Spleen (tissue), 11 donors: ENCODE data around the gene PARD6G. TPM values are rescaled to one million over a fixed set of nuclear protein-coding genes. Genes with fewer than 3 reads are reported as not detected.
A peak's percentile ranks its signal among the peaks of the same experiment; 100 is the strongest.
"Not testable (repeated sequence)": the region's sequence is repeated elsewhere in the genome, so short reads cannot be mapped to it uniquely, and the experiment has no call there.

ENCODE experiments used
- DNase-seq: peaks from one replicate; pipeline ENCODE4 v3.0.0-alpha.2; 2020
- H3K27ac ChIP-seq, 8 donors: fragments of 200-600 bp; sonication (generic) in 7 of 8; 1 replicate in 4 of 8; 2 replicates in 4 of 8; pipeline versions ENCODE4 v1.5.0 to v1.8.0; 2016 to 2021; ENCODE audit warnings: inconsistent platforms in 4 of 8, mild to moderate bottlenecking in 4 of 8, moderate library complexity in 1 of 8
- H3K27me3 ChIP-seq, 7 donors: fragments of 200-600 bp; sonication (generic) in 6 of 7; replicated peaks in 1 of 7; 1 replicate in 4 of 7; 2 replicates in 3 of 7; pipeline versions ENCODE4 v1.5.0 to v1.8.0; 2016 to 2021; ENCODE audit warnings: inconsistent platforms in 3 of 7, mild to moderate bottlenecking in 1 of 7
- H3K36me3 ChIP-seq, 6 donors: fragments of 200-600 bp; sonication (generic) in 5 of 6; 1 replicate in 4 of 6; 2 replicates in 2 of 6; pipeline versions ENCODE4 v1.5.0 to v1.8.0; 2016 to 2021; ENCODE audit warnings: inconsistent platforms in 2 of 6
- H3K4me1 ChIP-seq, 6 donors: fragments of 200-600 bp; sonication (generic) in 5 of 6; 1 replicate in 3 of 6; 2 replicates in 3 of 6; pipeline versions ENCODE4 v1.5.0 to v1.8.0; 2016 to 2021; ENCODE audit warnings: inconsistent platforms in 3 of 6
- H3K4me3 ChIP-seq, 8 donors: fragments of 200-600 bp; sonication (generic) in 7 of 8; 1 replicate in 4 of 8; 2 replicates in 4 of 8; pipeline versions ENCODE4 v1.5.0 to v1.8.0; 2016 to 2021; ENCODE audit warnings: inconsistent platforms in 4 of 8, mild to moderate bottlenecking in 4 of 8, moderate library complexity in 2 of 8
- H3K9me3 ChIP-seq, 8 donors: fragments of 200-600 bp; sonication (generic) in 7 of 8; 1 replicate in 4 of 8; 2 replicates in 4 of 8; pipeline versions ENCODE4 v1.5.0 to v1.8.0; 2016 to 2021; ENCODE audit warnings: inconsistent platforms in 4 of 8
- POLR2A ChIP-seq, 3 donors: fragments of 450-650 bp; IDR thresholded peaks; one replicate each; pipeline ENCODE4 v1.5.1; 2017; ENCODE audit warnings: antibody characterized with exemption in 3 of 3, mild to moderate bottlenecking in 1 of 3
- POLR2AphosphoS5 ChIP-seq, 3 donors: sonication (generic); formaldehyde crosslinking; IDR thresholded peaks; one replicate each; pipeline ENCODE4 v1.5.1; 2017; ENCODE audit warnings: antibody characterized with exemption in 3 of 3
- WGBS, 5 donors: extraction: QIAGEN DNeasy Blood & Tissue Kit in 3 of 5; methylation state at CpG; one replicate each; pipeline versions ENCODE4 v1.1.5 to v1.1.7; 2013 to 2018; 5-methylcytosine and 5-hydroxymethylcytosine counted together
- intact Hi-C: fragments of 100-400 bp; cut with DNase I; formaldehyde crosslinking; loops from one replicate; pipeline ENCODE4 v1.15.0; 2023; ENCODE audit warnings: low total_unique reads
- polyA plus RNA-seq, 3 donors: library from polyadenylated mRNA; stranded (reverse); fragments of 200-250 nt; gene quantifications; one replicate each; pipeline ENCODE4 v1.2.1, GENCODE V29; 2013
- total RNA-seq, 7 donors: library from RNA; depleted of rRNA in 3 of 7; stranded (reverse); fragments of >200 nt in 3 of 7; fragmentation: NEBNext Ultra II Directional in 4 of 7; extraction: Animal tissue kit (Norgen Biotek cat#: 25700) in 4 of 7; gene quantifications; one replicate each; pipeline versions ENCODE4 v1.1.0 to v1.2.1, GENCODE V29; 2016 to 2021
- TF ChIP-seq, protein P1 (sequence below), 11 experiments: fragments of 200-600 bp in 7 of 11; fragments of 450-650 bp in 4 of 11; sonication (generic) in 4 of 11; IDR thresholded peaks in 8 of 11; conservative IDR thresholded peaks in 3 of 11; 1 replicate in 7 of 11; 2 replicates in 4 of 11; pipeline versions ENCODE4 v1.4.0 to v1.8.0; 2016 to 2021; ENCODE audit warnings: antibody characterized with exemption in 11 of 11, inconsistent platforms in 4 of 11, mild to moderate bottlenecking in 1 of 11
- donor health status: healthy with polysubstance abuse.
- donor health status: DM: no; HTN: no; CAD: no; lungs with moderate emphysema.
- donor health status: DM: no; HTN: no; CAD: no.
- donor health status: Bipolar disorder and iron deficiency.
- donor health status: healthy.
- donor health status: DM: no; HTN: no; CAD: no.
- donor health status: DM: yes; HTN: yes; CAD: no.

PARD6G gene
- total and polyA plus RNA-seq, 10 donors, result 0.30 to 6.8 (median 2.4) TPM

- WGBS, 5 donors, result 74 to 85% (median 74%) methylated on average over 2 to 3 of the region's 3 CpGs
- H3K9me3 ChIP-seq, result peaks cover 0 to 7% (median 0%) of the 10 kb centered on the region in 8 donors
Observed at GRCh38 chr18:80258640-80259039, 11.3 kb upstream of the PARD6G start.

GRCh38 chr18:80257579-80258543 lies 10.5 kb upstream of the PARD6G start:
- intact Hi-C loops, H3K27ac ChIP-seq, H3K4me1 ChIP-seq, H3K27me3 ChIP-seq, H3K9me3 ChIP-seq, H3K36me3 ChIP-seq, H3K4me3 ChIP-seq: not testable (repeated sequence)
- peak; percentile 83 for DNase-seq
- WGBS, 5 donors, result 46 to 65% (median 51%) methylated on average over 12 of the region's 12 CpGs
- TF ChIP-seq, protein P1, sequence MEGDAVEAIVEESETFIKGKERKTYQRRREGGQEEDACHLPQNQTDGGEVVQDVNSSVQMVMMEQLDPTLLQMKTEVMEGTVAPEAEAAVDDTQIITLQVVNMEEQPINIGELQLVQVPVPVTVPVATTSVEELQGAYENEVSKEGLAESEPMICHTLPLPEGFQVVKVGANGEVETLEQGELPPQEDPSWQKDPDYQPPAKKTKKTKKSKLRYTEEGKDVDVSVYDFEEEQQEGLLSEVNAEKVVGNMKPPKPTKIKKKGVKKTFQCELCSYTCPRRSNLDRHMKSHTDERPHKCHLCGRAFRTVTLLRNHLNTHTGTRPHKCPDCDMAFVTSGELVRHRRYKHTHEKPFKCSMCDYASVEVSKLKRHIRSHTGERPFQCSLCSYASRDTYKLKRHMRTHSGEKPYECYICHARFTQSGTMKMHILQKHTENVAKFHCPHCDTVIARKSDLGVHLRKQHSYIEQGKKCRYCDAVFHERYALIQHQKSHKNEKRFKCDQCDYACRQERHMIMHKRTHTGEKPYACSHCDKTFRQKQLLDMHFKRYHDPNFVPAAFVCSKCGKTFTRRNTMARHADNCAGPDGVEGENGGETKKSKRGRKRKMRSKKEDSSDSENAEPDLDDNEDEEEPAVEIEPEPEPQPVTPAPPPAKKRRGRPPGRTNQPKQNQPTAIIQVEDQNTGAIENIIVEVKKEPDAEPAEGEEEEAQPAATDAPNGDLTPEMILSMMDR (IDR thresholded peaks at IDR 0.05 in 8 of 11, conservative IDR thresholded peaks at IDR 0.05 in 3 of 11), result peak; percentile 55 to 85 (median 77)

More at GRCh38 chr18:80258640-80259039, 11.3 kb upstream of the PARD6G start:
- H3K27me3 ChIP-seq, result peaks cover 0 to 5% (median 0%) of the 10 kb centered on the region in 7 donors
- H3K4me3 ChIP-seq, result no peak overlapping the region
- TF ChIP-seq POLR2A (IDR thresholded peaks at IDR 0.05) (no peak), POLR2AphosphoS5 (IDR thresholded peaks at IDR 0.05) (no peak)
- TF ChIP-seq, protein P1 (IDR thresholded peaks at IDR 0.05 in 8 of 11, conservative IDR thresholded peaks at IDR 0.05 in 3 of 11), result no peak
- no peaks in the 10 kb centered on the region for H3K36me3 ChIP-seq
- H3K4me1 ChIP-seq, result peaks cover 0 to 3% (median 0%) of the 10 kb centered on the region in 6 donors
- H3K27ac ChIP-seq, result no peak overlapping the region
- no peak for DNase-seq
- intact Hi-C loops, result no loop called here

DNA sequence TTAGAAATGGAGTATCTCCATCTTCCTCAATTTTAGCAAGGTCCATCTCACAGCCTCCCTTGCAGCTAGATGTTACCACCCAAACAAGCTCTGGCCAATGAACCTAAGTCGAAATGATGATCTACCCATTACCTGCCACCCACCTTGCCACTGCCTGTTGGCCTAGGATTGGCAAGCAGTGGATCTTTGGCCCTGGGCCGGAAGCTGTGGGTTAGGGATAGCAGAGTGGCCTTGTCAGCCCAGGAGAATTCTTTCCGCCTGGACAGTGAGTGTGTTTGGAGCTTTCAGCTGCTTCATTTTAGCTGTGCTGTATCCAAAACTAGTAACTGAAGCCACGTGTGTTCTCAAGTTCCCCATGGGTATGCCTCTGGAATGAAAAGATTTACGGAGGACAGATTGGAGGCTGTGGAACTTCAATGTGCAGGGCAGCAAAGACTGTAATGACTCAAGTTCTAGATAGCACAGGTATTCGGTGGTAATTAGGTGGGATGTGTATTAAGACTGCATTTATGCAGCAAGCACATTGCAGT lies 7.7 kb upstream of the PARD6G start:
- H3K36me3 ChIP-seq, result no peaks in the 10 kb centered on the region
- H3K27ac ChIP-seq, result no peak overlapping the region
- intact Hi-C loops, result no loop called here
- DNase-seq, result no peak
- peaks cover 0 to 5% (median 0%) of the 10 kb centered on the region in 7 donors for H3K27me3 ChIP-seq
- no peak overlapping the region for H3K4me3 ChIP-seq
- 71 to 81% (median 76%) methylated on average over 6 of the region's 6 CpGs for WGBS, 5 donors
- TF ChIP-seq POLR2A (IDR thresholded peaks at IDR 0.05) (no peak), POLR2AphosphoS5 (IDR thresholded peaks at IDR 0.05) (no peak)
- TF ChIP-seq, protein P1 (IDR thresholded peaks at IDR 0.05 in 8 of 11, conservative IDR thresholded peaks at IDR 0.05 in 3 of 11), result no peak
- H3K9me3 ChIP-seq, result peaks cover 0 to 3% (median 0%) of the 10 kb centered on the region in 8 donors
- H3K4me1 ChIP-seq, result peaks cover 0 to 3% (median 0%) of the 10 kb centered on the region in 6 donors
